Activated CD4-positive, alpha-beta memory T cell treated with anti-CD3 and anti-CD28 coated beads, Interleukin-2, amount 10 ng/mL, durations not matched to agents 7 days and 5 days (primary cell): Measurements from ENCODE around the gene CDKN1B. TPM values are rescaled to one million over a fixed set of nuclear protein-coding genes. Genes with fewer than 3 reads are reported as not detected.

ENCODE experiments used
- CTCF ChIA-PET: fragments of 350-600 bp; sonication (Branson Sonifier 250); formaldehyde crosslinking; loops from one replicate; lab custom pipeline; 2021; ENCODE audit warnings: antibody characterized with exemption, inconsistent platforms; lab: Charles Lee
- POLR2A ChIA-PET: fragments of 350-600 bp; sonication (Branson Sonifier 250); formaldehyde crosslinking; loops from one replicate; lab custom pipeline; 2021; ENCODE audit warnings: antibody characterized with exemption; lab: Charles Lee
- DNase-seq: peaks from one replicate; pipeline ENCODE4 v3.0.0-alpha.2; 2020
- H3K27ac Mint-ChIP-seq: one replicate; pipeline ENCODE4 v1.8.0; 2021; ENCODE audit warnings: mild to moderate bottlenecking, mixed read lengths
- H3K27me3 Mint-ChIP-seq: one replicate; pipeline ENCODE4 v1.8.0; 2021; ENCODE audit warnings: mixed read lengths
- H3K36me3 Mint-ChIP-seq: one replicate; pipeline ENCODE4 v1.8.0; 2021; ENCODE audit warnings: low read depth, mixed read lengths
- H3K4me1 Mint-ChIP-seq: one replicate; pipeline ENCODE4 v1.8.0; 2021; ENCODE audit warnings: mixed read lengths
- H3K4me3 Mint-ChIP-seq: one replicate; pipeline ENCODE4 v1.8.0; 2021; ENCODE audit warnings: mild to moderate bottlenecking, mixed read lengths
- H3K9me3 Mint-ChIP-seq: one replicate; pipeline ENCODE4 v1.8.0; 2021; ENCODE audit warnings: mixed read lengths
- total RNA-seq, 2 experiments: library from RNA; stranded (reverse); gene quantifications; one replicate each; pipeline ENCODE4 v1.2.3, GENCODE V29; 2021

Gene CDKN1B
- total RNA-seq, 2 experiments from 2014 or later: 164 to 166 TPM

GRCh38 chr12:12744546-12745305 is 27.6 kb downstream of the CDKN1B start:
- no peak for DNase-seq
- no peaks in the 10 kb centered on the region for H3K9me3 Mint-ChIP-seq
- H3K4me1 Mint-ChIP-seq: peaks cover 22% of the 10 kb centered on the region
- H3K27ac Mint-ChIP-seq: no peak overlapping the region
- no peak overlapping the region for H3K4me3 Mint-ChIP-seq
- H3K36me3 Mint-ChIP-seq: peaks cover 67% of the 10 kb centered on the region
- ChIA-PET CTCF (interaction anchor here (0.9 to 1.7 kb wide), 2 partner anchors 8 to 30 kb away, joined by 3 to 13 read pairs; no protein-coding TSS in a partner anchor), POLR2A (interaction anchor here (4.9 kb wide), 1 partner anchor 8 kb away, joined by 20 read pairs; no protein-coding TSS in a partner anchor)
- H3K27me3 Mint-ChIP-seq: no peaks in the 10 kb centered on the region

DNA sequence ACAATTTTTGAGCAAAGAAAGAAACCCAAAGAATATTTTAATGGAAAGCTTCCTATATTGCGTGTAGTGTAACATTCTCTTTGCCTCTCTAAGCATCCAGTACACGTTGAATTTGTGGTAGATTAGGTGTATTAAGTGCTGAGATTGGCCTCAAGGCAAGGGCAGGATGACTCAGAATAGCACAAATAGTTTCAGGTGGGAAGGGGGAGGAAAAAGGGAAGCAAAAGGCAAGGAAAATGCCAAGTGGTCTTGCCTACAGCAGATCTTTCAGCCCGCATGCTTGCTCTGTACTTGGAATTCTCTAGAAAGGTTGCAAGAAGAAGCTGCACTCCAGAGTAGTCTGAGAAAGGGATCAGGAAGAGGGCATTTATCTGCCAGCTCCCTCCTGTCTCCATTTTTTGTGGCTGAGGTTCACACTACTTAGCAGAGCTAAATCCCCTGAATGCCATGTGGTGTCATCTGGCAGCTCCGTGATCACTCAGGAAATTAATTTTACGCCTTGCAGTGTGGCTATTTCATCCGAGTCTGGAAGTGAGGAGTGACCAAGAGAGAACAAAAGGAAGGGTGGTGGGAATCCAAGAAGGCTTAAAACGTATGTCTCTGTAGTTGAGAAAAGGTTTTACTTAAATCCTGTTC is 28.5 kb downstream of the CDKN1B start:
- POLR2A ChIA-PET: interaction anchor here (4.9 kb wide), 1 partner anchor 9 kb away, joined by 20 read pairs; no protein-coding TSS in a partner anchor
- Mint-ChIP-seq H3K36me3 (peaks cover 68% of the 10 kb centered on the region), H3K4me1 (peaks cover 22% of the 10 kb centered on the region)

GRCh38 chr12:12747278-12747677 is 30.1 kb downstream of the CDKN1B start:
- ChIA-PET POLR2A (interaction anchor here (0.6 to 4.9 kb wide), 2 partner anchors 10 to 186 kb away, joined by 3 to 20 read pairs; no protein-coding TSS in a partner anchor), CTCF (interaction anchor here (0.6 kb wide), 1 partner anchor 14 kb away, joined by 3 read pairs; no protein-coding TSS in a partner anchor)
- peaks cover 9% of the 10 kb centered on the region for H3K4me1 Mint-ChIP-seq
- H3K4me3 Mint-ChIP-seq: no peak overlapping the region
- DNase-seq: no peak
- no peaks in the 10 kb centered on the region for H3K27me3 Mint-ChIP-seq
- H3K27ac Mint-ChIP-seq: no peak overlapping the region
- no peaks in the 10 kb centered on the region for H3K9me3 Mint-ChIP-seq
- peaks cover 73% of the 10 kb centered on the region for H3K36me3 Mint-ChIP-seq

More for the DNA sequence above, 28.5 kb downstream of the CDKN1B start:
- DNase-seq: no peak
- CTCF ChIA-PET: interaction anchor here (1.7 kb wide), 1 partner anchor 9 kb away, joined by 13 read pairs; no protein-coding TSS in a partner anchor
- Mint-ChIP-seq H3K27me3 (no peaks in the 10 kb centered on the region), H3K9me3 (no peaks in the 10 kb centered on the region), H3K4me3 (no peak overlapping the region), H3K27ac (no peak overlapping the region)

- CTCF ChIA-PET: interaction anchor here (1.2 kb wide), 2 partner anchors 8 to 11 kb away, joined by 3 to 5 read pairs; no protein-coding TSS in a partner anchor
- H3K36me3 Mint-ChIP-seq: peaks cover 74% of the 10 kb centered on the region
- POLR2A ChIA-PET: interaction anchor here (4.9 kb wide), 1 partner anchor 11 kb away, joined by 20 read pairs; no protein-coding TSS in a partner anchor
These were observed 30.9 kb downstream of the CDKN1B start for GRCh38 chr12:12748044-12748443.

DNA sequence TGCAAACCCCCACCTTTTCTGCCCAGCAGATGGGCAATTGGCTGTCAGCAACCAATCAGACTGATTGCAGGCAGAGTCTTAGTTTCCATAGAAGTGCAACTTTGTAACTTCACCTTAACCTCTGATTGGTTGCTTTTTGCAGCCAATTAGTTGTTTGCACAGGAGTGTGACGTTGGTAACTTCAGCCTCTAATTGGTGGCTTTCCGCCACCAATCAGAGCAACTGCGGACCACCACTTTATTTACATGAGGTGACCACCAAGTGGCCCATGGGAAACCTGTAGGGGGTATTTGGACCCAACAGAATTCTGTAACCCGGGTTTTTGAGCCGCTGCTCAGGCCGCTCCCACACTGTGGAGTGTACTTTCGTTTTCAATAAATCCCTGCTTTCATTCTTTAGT is 32.3 kb downstream of the CDKN1B start:
- Mint-ChIP-seq H3K9me3 (no peaks in the 10 kb centered on the region), H3K27ac (no peak overlapping the region), H3K27me3 (no peaks in the 10 kb centered on the region), H3K4me1 (peaks cover 6% of the 10 kb centered on the region), H3K36me3 (peaks cover 66% of the 10 kb centered on the region), H3K4me3 (no peak overlapping the region)
- POLR2A ChIA-PET: no interaction called here
- no peak for DNase-seq
- CTCF ChIA-PET: no interaction called here

More at GRCh38 chr12:12748044-12748443, 30.9 kb downstream of the CDKN1B start:
- no peaks in the 10 kb centered on the region for H3K9me3 Mint-ChIP-seq
- no peak for DNase-seq
- H3K27ac Mint-ChIP-seq: no peak overlapping the region
- no peaks in the 10 kb centered on the region for H3K27me3 Mint-ChIP-seq
- H3K4me3 Mint-ChIP-seq: no peak overlapping the region
- H3K4me1 Mint-ChIP-seq: peaks cover 6% of the 10 kb centered on the region

DNA sequence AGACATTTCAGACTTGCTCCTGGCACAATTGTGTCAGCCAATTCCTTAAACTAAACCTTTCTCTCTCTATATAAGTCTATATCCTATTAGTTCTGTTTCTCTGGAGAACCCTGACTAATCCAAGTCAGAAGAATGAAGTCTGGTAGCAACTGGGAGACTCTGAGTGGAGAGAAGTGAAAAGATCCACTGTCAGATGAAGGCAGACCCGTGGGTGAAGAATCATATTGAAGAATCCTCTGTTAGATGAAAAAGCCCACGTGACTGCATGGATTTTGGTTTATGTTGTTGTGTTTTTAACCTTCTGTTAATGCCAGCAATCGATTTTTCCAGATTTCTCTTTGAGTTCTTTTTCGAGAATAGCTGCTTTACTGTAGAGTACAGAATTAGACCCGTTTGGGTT is 38.8 kb downstream of the CDKN1B start:
- Mint-ChIP-seq H3K9me3 (no peaks in the 10 kb centered on the region), H3K27me3 (no peaks in the 10 kb centered on the region), H3K4me3 (no peak overlapping the region), H3K27ac (no peak overlapping the region), H3K36me3 (peaks cover 35% of the 10 kb centered on the region), H3K4me1 (no peaks in the 10 kb centered on the region)
- no peak for DNase-seq
- POLR2A ChIA-PET: no interaction called here
- CTCF ChIA-PET: interaction anchor here (0.7 to 1.6 kb wide), 2 partner anchors 7 to 428 kb away, joined by 3 read pairs; no protein-coding TSS in a partner anchor

DNA sequence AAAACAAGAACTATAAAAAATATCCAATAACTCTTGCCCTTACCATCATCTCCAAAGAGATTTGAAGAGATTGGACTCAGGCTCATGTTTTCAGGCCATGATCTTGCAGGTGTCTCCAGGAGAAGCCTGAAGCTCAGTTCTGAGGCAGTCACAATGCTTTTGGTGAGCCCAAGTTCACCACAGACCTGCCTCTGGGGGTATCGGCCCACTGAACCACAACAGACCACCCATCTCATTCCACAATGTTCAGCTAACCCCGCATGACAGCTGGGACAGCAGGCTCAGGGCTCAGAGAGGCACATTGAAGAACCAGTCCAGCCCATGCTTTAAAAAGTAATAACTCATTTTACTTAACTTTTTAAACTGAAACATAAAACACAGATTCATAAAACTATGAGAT is 40.0 kb downstream of the CDKN1B start:
- H3K9me3 Mint-ChIP-seq: no peaks in the 10 kb centered on the region
- H3K36me3 Mint-ChIP-seq: peaks cover 28% of the 10 kb centered on the region
- H3K4me1 Mint-ChIP-seq: no peaks in the 10 kb centered on the region
- DNase-seq: no peak
- no peak overlapping the region for H3K27ac Mint-ChIP-seq
- no peaks in the 10 kb centered on the region for H3K27me3 Mint-ChIP-seq
- ChIA-PET CTCF (interaction anchor here (1.6 kb wide), 1 partner anchor 430 kb away, joined by 3 read pairs; no protein-coding TSS in a partner anchor), POLR2A (no interaction called here)
- H3K4me3 Mint-ChIP-seq: no peak overlapping the region

GRCh38 chr12:12759234-12759915 is 42.2 kb downstream of the CDKN1B start:
- Mint-ChIP-seq H3K4me3 (no peak overlapping the region), H3K9me3 (no peaks in the 10 kb centered on the region), H3K27ac (no peak overlapping the region), H3K27me3 (no peaks in the 10 kb centered on the region), H3K36me3 (peaks cover 24% of the 10 kb centered on the region), H3K4me1 (no peaks in the 10 kb centered on the region)
- DNase-seq: no peak
- ChIA-PET POLR2A (interaction anchor here (1.1 kb wide), 1 partner anchor 23 kb away, joined by 4 read pairs; no protein-coding TSS in a partner anchor), CTCF (no interaction called here)

DNA sequence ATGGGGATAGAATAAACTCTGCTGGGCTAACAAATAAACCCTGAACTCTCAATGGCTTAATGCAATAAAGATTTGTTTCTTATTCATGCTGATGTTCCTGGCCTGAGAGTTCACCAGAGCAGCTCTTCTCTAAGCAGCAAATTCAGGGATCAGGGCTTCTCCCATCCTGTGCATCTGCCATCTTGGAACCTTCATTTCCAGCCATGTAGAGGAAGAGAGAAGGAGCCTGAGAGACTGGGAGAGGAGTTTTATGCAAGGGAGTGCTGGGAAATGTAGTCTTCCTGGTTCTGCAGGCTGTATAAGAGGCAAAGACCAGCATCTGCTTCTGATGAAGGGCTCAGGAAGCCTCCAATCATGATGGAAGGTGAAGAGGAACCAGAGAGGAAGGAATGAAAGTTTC is 47.7 kb downstream of the CDKN1B start:
- Mint-ChIP-seq H3K27me3 (no peaks in the 10 kb centered on the region), H3K36me3 (peaks cover 30% of the 10 kb centered on the region), H3K4me3 (no peak overlapping the region), H3K4me1 (no peaks in the 10 kb centered on the region), H3K27ac (no peak overlapping the region), H3K9me3 (peaks cover 7% of the 10 kb centered on the region)
- ChIA-PET CTCF (no interaction called here), POLR2A (no interaction called here)
- no peak for DNase-seq

GRCh38 chr12:12770262-12770661 is 53.1 kb downstream of the CDKN1B start:
- H3K4me3 Mint-ChIP-seq: no peak overlapping the region
- H3K9me3 Mint-ChIP-seq: peaks cover 11% of the 10 kb centered on the region
- ChIA-PET CTCF (no interaction called here), POLR2A (no interaction called here)
- peaks cover 19% of the 10 kb centered on the region for H3K36me3 Mint-ChIP-seq
- no peak overlapping the region for H3K27ac Mint-ChIP-seq
- H3K27me3 Mint-ChIP-seq: no peaks in the 10 kb centered on the region
- H3K4me1 Mint-ChIP-seq: no peaks in the 10 kb centered on the region
- DNase-seq: no peak
